Measurements from ENCODE around the gene FEN1.

FEN1 gene

GRCh38 chr11:61828629-61829407, 36.1 kb downstream of the FEN1 start:
- Mint-ChIP-seq H3K27me3 (peaks cover 53% of the 10 kb centered on the region), H3K9me3 (no peaks in the 10 kb centered on the region), H3K4me3 (peak overlapping the region; percentile 84), H3K4me1 (ENCODE audit: low read depth) (peaks cover 27% of the 10 kb centered on the region), H3K36me3 (ENCODE audit: low read depth) (peaks cover 1% of the 10 kb centered on the region), H3K27ac (peak overlapping the region; percentile 18)
- peak; percentile 62 for DNase-seq

- H3K27ac Mint-ChIP-seq = no peak overlapping the region
- H3K27me3 Mint-ChIP-seq = peaks cover 53% of the 10 kb centered on the region
- no peaks in the 10 kb centered on the region for H3K9me3 Mint-ChIP-seq
- peak overlapping the region; percentile 84 for H3K4me3 Mint-ChIP-seq
- H3K4me1 Mint-ChIP-seq (ENCODE audit: low read depth) = peaks cover 35% of the 10 kb centered on the region
- DNase-seq = no peak
- peaks cover 1% of the 10 kb centered on the region for H3K36me3 Mint-ChIP-seq (ENCODE audit: low read depth)
These were observed 37.1 kb downstream of the FEN1 start for GRCh38 chr11:61829806-61830205.

- peaks cover 38% of the 10 kb centered on the region for H3K4me1 Mint-ChIP-seq (ENCODE audit: low read depth)
- DNase-seq = no peak
- no peaks in the 10 kb centered on the region for H3K9me3 Mint-ChIP-seq
- peaks cover 1% of the 10 kb centered on the region for H3K36me3 Mint-ChIP-seq (ENCODE audit: low read depth)
- H3K27me3 Mint-ChIP-seq = peaks cover 53% of the 10 kb centered on the region
- H3K4me3 Mint-ChIP-seq = no peak overlapping the region
- H3K27ac Mint-ChIP-seq = no peak overlapping the region
These were observed 37.8 kb downstream of the FEN1 start for GRCh38 chr11:61830237-61831105.

- H3K9me3 Mint-ChIP-seq = no peaks in the 10 kb centered on the region
- H3K4me3 Mint-ChIP-seq = no peak overlapping the region
- H3K4me1 Mint-ChIP-seq (ENCODE audit: low read depth) = peaks cover 37% of the 10 kb centered on the region
- peaks cover 40% of the 10 kb centered on the region for H3K27me3 Mint-ChIP-seq
- peaks cover 1% of the 10 kb centered on the region for H3K36me3 Mint-ChIP-seq (ENCODE audit: low read depth)
- H3K27ac Mint-ChIP-seq = no peak overlapping the region
- DNase-seq = no peak
These were observed 39.5 kb downstream of the FEN1 start for GRCh38 chr11:61832207-61832606.

GRCh38 chr11:61832754-61833153, 40.0 kb downstream of the FEN1 start:
- no peak overlapping the region for H3K27ac Mint-ChIP-seq
- DNase-seq = no peak
- peaks cover 1% of the 10 kb centered on the region for H3K36me3 Mint-ChIP-seq (ENCODE audit: low read depth)
- H3K27me3 Mint-ChIP-seq = peaks cover 38% of the 10 kb centered on the region
- H3K4me3 Mint-ChIP-seq = no peak overlapping the region
- peaks cover 36% of the 10 kb centered on the region for H3K4me1 Mint-ChIP-seq (ENCODE audit: low read depth)
- no peaks in the 10 kb centered on the region for H3K9me3 Mint-ChIP-seq

GRCh38 chr11:61833471-61833870, 40.8 kb downstream of the FEN1 start:
- peaks cover 1% of the 10 kb centered on the region for H3K36me3 Mint-ChIP-seq (ENCODE audit: low read depth)
- peaks cover 28% of the 10 kb centered on the region for H3K4me1 Mint-ChIP-seq (ENCODE audit: low read depth)
- H3K27ac Mint-ChIP-seq = peak overlapping the region; percentile 85
- no peak overlapping the region for H3K4me3 Mint-ChIP-seq
- no peaks in the 10 kb centered on the region for H3K9me3 Mint-ChIP-seq
- DNase-seq = no peak
- peaks cover 31% of the 10 kb centered on the region for H3K27me3 Mint-ChIP-seq

GRCh38 chr11:61833926-61834277, 41.2 kb downstream of the FEN1 start:
- peak overlapping the region; percentile 85 for H3K27ac Mint-ChIP-seq
- H3K4me1 Mint-ChIP-seq (ENCODE audit: low read depth) = peaks cover 26% of the 10 kb centered on the region
- no peaks in the 10 kb centered on the region for H3K9me3 Mint-ChIP-seq
- DNase-seq = no peak
- H3K36me3 Mint-ChIP-seq (ENCODE audit: low read depth) = no peaks in the 10 kb centered on the region
- H3K4me3 Mint-ChIP-seq = no peak overlapping the region
- peaks cover 28% of the 10 kb centered on the region for H3K27me3 Mint-ChIP-seq

- Mint-ChIP-seq H3K27ac (peak overlapping the region; percentile 85), H3K27me3 (peaks cover 22% of the 10 kb centered on the region), H3K4me3 (no peak overlapping the region), H3K9me3 (no peaks in the 10 kb centered on the region), H3K4me1 (ENCODE audit: low read depth) (peaks cover 22% of the 10 kb centered on the region), H3K36me3 (ENCODE audit: low read depth) (no peaks in the 10 kb centered on the region)
- peak; percentile 59 for DNase-seq
These were observed 41.8 kb downstream of the FEN1 start for GRCh38 chr11:61834278-61835048.

- Mint-ChIP-seq H3K9me3 (no peaks in the 10 kb centered on the region), H3K4me1 (ENCODE audit: low read depth) (peaks cover 20% of the 10 kb centered on the region), H3K36me3 (ENCODE audit: low read depth) (peaks cover 8% of the 10 kb centered on the region), H3K4me3 (no peak overlapping the region), H3K27me3 (peaks cover 5% of the 10 kb centered on the region), H3K27ac (no peak overlapping the region)
- no peak for DNase-seq
These were observed 43.5 kb downstream of the FEN1 start for GRCh38 chr11:61836193-61836592.

GRCh38 chr11:61837411-61838005, 44.8 kb downstream of the FEN1 start:
- no peaks in the 10 kb centered on the region for H3K27me3 Mint-ChIP-seq
- peaks cover 11% of the 10 kb centered on the region for H3K36me3 Mint-ChIP-seq (ENCODE audit: low read depth)
- H3K27ac Mint-ChIP-seq = no peak overlapping the region
- no peak for DNase-seq
- no peaks in the 10 kb centered on the region for H3K9me3 Mint-ChIP-seq
- H3K4me1 Mint-ChIP-seq (ENCODE audit: low read depth) = peaks cover 20% of the 10 kb centered on the region
- no peak overlapping the region for H3K4me3 Mint-ChIP-seq

GRCh38 chr11:61838501-61838900, 45.8 kb downstream of the FEN1 start:
- no peak overlapping the region for H3K27ac Mint-ChIP-seq
- no peak for DNase-seq
- peaks cover 16% of the 10 kb centered on the region for H3K4me1 Mint-ChIP-seq (ENCODE audit: low read depth)
- no peak overlapping the region for H3K4me3 Mint-ChIP-seq
- peaks cover 11% of the 10 kb centered on the region for H3K36me3 Mint-ChIP-seq (ENCODE audit: low read depth)
- H3K27me3 Mint-ChIP-seq = no peaks in the 10 kb centered on the region
- no peaks in the 10 kb centered on the region for H3K9me3 Mint-ChIP-seq

GRCh38 chr11:61838921-61839320, 46.2 kb downstream of the FEN1 start:
- H3K4me1 Mint-ChIP-seq (ENCODE audit: low read depth) = peaks cover 12% of the 10 kb centered on the region
- no peaks in the 10 kb centered on the region for H3K9me3 Mint-ChIP-seq
- no peaks in the 10 kb centered on the region for H3K27me3 Mint-ChIP-seq
- H3K27ac Mint-ChIP-seq = no peak overlapping the region
- no peak for DNase-seq
- no peak overlapping the region for H3K4me3 Mint-ChIP-seq
- peaks cover 11% of the 10 kb centered on the region for H3K36me3 Mint-ChIP-seq (ENCODE audit: low read depth)

GRCh38 chr11:61839742-61840141, 47.0 kb downstream of the FEN1 start:
- Mint-ChIP-seq H3K36me3 (ENCODE audit: low read depth) (peaks cover 11% of the 10 kb centered on the region), H3K9me3 (no peaks in the 10 kb centered on the region), H3K4me1 (ENCODE audit: low read depth) (peaks cover 5% of the 10 kb centered on the region), H3K4me3 (no peak overlapping the region), H3K27ac (no peak overlapping the region), H3K27me3 (no peaks in the 10 kb centered on the region)
- DNase-seq = no peak

- H3K27me3 Mint-ChIP-seq = no peaks in the 10 kb centered on the region
- no peaks in the 10 kb centered on the region for H3K9me3 Mint-ChIP-seq
- DNase-seq = no peak
- no peak overlapping the region for H3K27ac Mint-ChIP-seq
- peaks cover 3% of the 10 kb centered on the region for H3K4me1 Mint-ChIP-seq (ENCODE audit: low read depth)
- H3K4me3 Mint-ChIP-seq = no peak overlapping the region
- peaks cover 11% of the 10 kb centered on the region for H3K36me3 Mint-ChIP-seq (ENCODE audit: low read depth)
These were observed 47.7 kb downstream of the FEN1 start for GRCh38 chr11:61840371-61840770.
